Head of caudate nucleus (tissue), 42 donors: Measurements from ENCODE around the gene LILRA6.
"Not testable (repeated sequence)": the region's sequence is repeated elsewhere in the genome, so short reads cannot be mapped to it uniquely, and the experiment has no call there.

Experiments
- DNase-seq, 42 donors: peaks; one replicate each; pipeline versions ENCODE4 v3.0.0 to v3.0.0-alpha.2; 2020 to 2021; ENCODE audit warnings: mixed read lengths in 7 of 42
- intact Hi-C: fragments of 100-400 bp; cut with DNase I; formaldehyde crosslinking; loops from one replicate; pipeline ENCODE4 v1.15.0; 2022

Gene LILRA6

DNA sequence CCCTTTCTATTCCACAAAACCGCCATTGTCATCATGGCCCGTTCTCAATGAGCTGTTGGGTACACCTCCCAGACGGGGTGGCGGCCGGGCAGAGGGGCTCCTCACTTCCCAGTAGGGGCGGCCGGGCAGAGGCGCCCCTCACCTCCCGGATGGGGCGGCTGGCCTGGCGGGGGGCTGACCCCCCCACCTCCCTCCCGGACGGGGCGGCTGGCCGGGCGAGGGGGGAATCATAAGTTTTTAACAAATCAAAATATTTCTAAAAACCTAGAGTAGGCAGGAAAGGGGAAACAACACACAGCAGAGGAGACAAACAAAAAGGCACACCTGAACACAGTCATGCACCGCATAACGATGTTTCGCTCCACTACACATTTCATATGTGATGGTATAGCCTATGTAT is 27.9 kb downstream of the LILRA6 start:
- DNase-seq, intact Hi-C loops: not testable (repeated sequence)

GRCh38 chr19:54214217-54214616 is 28.4 kb downstream of the LILRA6 start:
- DNase-seq, intact Hi-C loops: not testable (repeated sequence)

DNA sequence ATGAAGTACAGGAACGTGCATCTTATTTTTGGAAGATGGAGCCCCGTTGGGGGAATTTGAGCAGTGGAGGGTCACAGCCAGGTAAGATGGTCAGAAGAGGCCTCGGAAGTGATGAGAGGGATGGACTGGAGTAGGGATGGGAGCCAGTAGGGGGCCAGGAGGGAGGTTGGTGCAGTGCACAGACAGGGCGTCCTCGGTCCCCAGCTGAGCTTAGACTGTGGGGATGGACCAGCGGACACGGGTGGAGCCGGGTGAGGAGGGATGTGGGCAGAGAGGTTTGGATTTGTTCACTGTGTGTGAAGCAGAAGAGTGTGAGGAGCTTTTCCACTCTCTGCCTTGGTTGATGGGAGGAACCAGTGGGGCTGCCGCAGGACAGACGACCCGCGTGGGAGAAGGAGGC is 31.4 kb downstream of the LILRA6 start:
- intact Hi-C loops, result no loop called here
- no peak for DNase-seq

DNA sequence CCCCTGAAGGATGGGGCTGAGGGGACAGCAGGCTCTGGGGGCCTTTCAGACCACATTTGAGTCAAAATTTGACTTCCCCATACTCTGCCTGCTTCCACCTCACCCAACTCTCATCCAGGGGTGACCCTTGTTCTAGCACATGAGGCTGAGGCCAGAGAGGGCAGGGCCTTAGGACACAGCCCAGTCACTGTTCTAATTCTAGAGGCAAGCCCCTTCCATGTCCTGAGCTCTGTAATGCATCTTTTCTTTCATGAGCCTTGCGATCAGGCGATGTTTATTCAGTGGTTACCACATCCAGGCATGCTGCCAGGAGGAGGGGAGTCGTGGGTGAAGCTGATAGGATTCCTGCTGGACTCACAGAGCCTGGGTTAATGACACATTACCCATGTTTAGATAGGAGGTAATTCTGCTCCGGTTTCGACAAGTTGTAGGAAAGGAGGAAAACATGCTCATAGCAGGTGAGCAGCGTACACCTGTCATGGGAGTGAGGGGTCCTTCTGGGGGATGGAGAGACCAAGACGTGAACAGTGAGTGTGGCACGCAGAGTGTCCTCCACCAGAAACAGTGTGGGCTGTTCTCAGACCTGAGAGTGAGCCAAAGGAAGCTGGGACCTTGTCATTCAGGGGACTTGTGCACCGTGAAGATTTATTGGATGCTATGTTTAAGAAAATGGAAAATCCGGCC is 32.6 kb downstream of the LILRA6 start:
- intact Hi-C loops, result no loop called here
- DNase-seq, result peak in 41 of 42 donors; percentile 32 to 90 (median 77)

DNA sequence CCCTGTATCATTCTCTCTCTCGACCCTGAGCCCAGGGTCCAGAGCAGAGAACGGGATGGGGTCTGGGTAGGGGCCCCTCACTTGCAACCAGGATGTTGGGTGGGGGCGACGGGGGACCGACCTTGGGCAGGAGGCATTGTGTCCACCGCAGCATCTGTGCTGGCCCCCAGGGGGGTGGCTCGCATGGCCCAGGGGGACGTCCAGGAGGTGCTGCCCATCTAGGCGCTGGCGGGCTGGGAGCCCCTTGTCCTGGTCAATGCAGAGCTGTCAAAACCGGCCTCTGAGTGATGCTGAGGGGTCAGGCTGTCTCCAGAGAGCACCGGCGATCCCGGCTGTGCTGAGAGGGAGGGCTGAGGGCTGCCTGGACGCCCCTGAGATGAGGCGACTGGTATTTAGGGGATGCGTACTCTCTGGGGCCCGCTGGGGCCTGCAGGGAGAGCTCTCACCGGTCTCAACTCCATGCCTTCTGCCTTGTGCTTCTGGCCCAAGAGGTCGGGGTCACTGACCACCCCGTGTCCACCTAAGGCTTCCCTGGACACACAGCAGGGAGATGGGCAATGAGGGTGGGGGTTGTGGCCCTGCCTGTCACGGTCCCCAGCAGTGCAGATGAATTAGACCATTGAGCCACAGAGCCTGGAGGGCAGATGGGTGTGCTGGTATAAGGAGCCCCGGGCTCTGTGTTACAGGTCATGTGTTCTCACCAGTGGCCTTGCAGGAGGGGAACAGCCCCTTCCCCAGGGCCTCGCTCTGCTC is 33.4 kb downstream of the LILRA6 start:
- DNase-seq, result peak in 22 of 42 donors; percentile 21 to 67 (median 46)
- intact Hi-C loops, result no loop called here

DNA sequence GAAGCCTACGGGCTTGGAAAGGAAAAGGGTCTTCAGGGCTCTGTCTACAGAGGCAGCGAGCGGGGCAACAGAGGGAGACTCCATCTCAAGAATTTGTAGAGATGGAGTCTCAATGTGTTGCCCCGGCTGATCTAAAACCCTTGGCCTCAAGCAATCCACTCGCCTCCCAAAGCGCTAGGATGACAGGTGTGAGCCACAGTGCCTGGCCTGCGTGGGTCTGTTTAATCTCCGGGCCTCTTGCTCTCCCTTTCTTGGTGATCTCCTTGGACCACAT is 33.9 kb downstream of the LILRA6 start:
- no peak for DNase-seq
- intact Hi-C loops, result no loop called here

DNA sequence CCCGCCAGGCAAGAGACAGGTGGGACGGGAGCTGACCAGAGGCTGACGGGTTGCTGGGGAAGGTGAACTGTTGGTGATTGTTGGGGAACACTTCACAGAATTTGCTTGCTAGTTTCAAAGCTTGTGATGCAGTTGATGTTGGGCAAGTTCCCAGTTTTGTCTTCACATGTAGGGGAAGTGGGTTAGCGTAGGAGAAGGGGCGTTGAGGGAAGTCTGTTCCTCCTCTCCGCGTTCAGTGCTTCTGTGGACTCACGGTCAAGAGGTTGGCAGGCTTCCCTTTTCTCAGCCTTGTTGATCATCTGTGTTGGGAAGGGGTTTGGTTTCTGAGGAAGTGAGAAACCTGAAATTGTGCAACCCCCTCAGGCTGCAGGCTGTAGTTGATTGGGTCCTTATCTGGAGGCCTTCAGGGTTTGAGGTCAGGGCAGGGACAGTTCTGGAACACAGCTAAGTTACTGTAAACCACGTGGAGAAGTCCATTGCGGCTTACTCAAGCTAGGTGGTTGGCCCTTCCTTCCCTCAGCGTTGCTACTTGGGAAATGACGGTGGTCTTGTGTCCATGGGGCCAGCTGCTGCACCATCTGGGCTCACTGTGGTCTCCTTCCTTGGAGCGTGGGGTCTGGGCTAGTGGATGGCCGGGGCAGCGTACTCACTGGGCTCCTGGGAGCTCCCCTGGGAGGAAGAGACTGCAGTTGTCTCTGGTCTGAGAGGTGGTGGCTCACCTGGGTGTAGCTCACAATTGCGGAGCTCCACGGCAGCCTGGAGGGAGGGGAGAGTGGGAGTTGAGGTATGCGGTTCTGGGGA is 34.4 kb downstream of the LILRA6 start:
- intact Hi-C loops, result no loop called here
- DNase-seq, result peak in 34 of 42 donors; percentile 10 to 76 (median 50)

GRCh38 chr19:54207676-54207982 is 35.0 kb downstream of the LILRA6 start:
- no peak for DNase-seq
- intact Hi-C loops, result no loop called here

GRCh38 chr19:54207193-54207592 is 35.4 kb downstream of the LILRA6 start:
- intact Hi-C loops, DNase-seq: not testable (repeated sequence)

DNA sequence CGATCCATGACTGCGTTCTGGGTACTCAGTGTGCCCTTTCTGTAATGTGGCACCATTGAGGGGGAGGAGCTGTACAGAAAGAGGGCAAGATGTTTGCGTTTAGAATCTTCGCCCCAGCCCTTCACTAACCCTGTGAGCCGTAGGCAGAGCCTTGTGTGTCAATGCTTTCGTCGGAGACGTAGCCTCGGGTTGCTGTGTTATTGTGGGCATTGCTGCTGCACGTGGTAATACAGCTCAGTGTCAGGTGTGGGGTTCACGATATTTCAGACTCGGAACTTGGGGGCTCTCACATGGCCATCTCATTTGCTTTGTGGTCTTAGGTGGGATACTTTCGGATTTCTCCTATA is 35.8 kb downstream of the LILRA6 start:
- DNase-seq, result no peak
- intact Hi-C loops, result no loop called here

DNA sequence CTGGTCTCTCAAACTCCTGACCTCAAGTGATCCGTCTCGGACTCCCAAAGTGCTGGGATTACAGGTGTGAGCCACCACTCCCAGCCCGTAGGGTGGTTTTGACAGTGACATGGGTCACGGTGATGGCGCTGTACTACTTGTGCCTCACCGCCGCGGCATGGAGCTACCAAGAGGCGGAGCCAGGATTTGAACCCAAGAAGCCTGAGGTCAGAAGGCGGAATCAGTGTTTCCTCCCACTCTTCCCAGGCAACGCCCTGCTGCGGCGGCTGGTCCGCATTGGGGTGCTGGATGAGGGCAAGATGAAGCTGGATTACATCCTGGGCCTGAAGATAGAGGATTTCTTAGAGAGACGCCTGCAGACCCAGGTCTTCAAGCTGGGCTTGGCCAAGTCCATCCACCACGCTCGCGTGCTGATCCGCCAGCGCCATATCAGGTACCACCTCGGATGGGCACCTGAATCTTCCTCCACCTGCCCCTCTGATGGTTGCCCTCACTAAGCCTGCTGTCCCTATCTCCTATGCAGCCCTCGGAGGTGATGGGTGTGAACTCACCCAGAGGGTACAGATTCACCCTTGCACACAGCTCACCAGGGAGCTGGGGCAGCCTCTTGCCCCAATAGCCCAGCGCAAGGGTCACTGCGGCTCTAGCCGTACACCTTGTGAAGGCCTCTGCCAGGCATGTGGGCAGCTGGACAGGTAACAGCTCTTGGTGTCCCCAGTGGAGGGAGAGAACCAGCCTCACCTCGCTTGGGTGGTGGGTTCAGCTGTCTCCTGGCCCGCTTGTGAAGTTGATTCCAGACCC is 36.4 kb downstream of the LILRA6 start:
- intact Hi-C loops, result no loop called here
- DNase-seq, result no peak

DNA sequence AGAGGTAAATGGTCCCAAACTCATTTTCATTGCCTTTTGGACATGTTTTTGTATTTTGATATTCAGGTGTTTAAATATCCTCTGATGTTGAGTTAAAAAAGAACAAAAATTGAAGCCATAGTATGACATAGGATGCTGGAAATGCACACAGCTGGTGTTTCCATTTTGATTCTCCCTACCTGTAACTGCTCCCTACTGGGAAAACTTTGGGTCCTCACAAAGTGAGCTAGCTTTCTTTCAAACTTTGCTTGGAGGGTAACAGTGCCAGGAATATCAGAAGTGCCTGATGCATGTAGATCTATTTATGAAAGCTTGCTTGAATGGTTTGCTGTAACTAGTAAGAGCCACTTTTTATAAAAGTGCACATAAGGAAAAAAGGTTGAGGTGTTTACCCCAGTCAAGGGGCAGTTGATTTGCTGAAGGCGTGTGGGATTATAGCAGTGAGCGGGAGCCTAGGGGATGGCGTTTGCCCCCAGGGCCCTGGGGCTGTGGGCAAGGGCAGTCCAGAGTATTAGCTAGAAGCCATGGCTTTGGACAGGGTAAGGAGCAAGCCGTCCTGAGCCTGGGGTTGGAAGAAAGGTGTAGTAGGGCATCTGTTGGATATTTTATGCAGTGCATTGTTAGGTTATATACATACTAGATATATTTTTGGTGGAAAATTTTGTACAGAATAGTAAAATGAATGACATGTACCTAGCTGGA is 37.7 kb downstream of the LILRA6 start:
- DNase-seq, result no peak
- intact Hi-C loops, result no loop called here

GRCh38 chr19:54203151-54203611 is 39.4 kb downstream of the LILRA6 start:
- intact Hi-C loops, result no loop called here
- no peak for DNase-seq

DNA sequence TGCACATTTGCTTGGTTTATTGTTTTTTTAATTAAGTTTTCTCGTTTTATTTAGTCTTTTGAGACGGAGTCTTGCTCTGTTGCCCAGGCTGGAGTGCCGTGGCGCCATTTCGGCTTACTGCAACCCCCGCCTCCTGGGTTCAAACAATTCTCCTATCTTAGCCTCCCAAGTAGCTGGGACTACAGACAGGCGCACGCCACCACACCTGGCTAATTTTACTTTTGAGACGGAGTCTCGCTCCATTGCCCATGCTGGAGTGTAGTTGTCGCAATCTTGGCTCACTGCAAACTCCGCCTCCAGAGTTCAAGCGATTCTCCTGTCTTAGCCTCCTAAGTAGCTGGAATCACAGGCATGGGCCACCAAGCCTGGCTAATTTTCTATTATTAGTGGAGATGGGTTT is 40.6 kb downstream of the LILRA6 start:
- intact Hi-C loops, result no loop called here
- no peak for DNase-seq

- intact Hi-C loops, result no loop called here
- DNase-seq, result no peak
Observed at GRCh38 chr19:54201172-54201701, 41.4 kb downstream of the LILRA6 start.

- intact Hi-C loops, result no loop called here
- no peak for DNase-seq
Observed at GRCh38 chr19:54199401-54199800, 43.2 kb downstream of the LILRA6 start.

DNA sequence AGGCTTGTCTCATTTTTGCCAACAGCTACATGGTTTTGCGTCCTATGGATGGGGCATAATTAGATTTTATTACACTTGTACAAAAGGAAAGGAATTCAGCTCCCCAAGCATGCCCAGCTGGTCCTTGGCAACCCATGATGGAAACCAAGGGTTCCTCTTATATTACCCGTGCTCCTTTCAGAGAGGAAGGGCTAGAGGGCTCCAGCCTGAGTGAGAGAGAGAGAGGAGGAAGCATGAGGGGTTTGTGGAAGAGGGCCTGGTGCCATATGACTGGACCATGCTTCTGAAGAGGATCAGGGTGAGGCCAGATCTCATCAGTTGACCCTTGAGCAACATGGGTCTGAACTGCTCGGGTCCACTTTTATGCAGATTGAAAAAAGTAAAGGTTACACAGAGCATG is 45.5 kb downstream of the LILRA6 start:
- intact Hi-C loops, result no loop called here
- DNase-seq, result no peak

DNA sequence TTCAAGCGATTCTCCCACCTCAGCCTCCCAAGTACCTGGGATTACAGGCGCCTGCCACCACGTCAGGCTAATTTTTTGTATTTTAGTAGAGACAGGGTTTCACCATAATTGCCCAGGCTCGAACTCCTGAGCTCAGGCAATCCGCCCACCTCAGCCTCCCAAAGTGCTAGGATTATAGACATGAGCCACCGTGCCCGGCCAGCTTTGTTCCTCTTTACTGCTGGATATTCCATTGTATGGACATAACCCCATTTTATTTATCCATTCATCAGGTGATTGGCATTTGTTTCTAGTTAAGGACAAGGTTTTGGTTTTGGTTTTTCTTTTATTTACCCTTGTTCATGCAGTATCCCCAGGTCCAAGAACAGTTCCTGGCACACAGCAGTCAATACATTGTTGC is 46.1 kb downstream of the LILRA6 start:
- DNase-seq, result no peak
- intact Hi-C loops, result no loop called here

DNA sequence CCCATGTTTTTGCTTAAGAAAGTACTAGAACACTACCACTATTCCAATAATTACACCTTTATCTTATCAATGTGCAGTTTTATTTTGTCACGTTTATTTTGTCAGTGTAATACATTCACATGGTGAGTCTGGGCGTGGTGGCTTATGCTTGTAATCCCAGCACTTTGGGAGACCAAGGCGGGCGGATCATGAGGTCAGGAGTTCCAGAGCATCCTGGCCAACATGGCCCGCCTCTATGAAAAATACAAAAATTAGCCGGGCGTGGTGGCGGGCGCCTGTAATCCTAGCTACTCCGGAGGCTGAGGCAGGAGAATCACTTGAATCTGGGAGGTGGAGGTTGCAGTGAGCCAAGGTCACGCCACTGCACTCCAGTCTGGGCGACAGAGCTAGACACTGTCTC is 48.1 kb downstream of the LILRA6 start:
- intact Hi-C loops, DNase-seq: not testable (repeated sequence)
